KMS-11 (cell line): ENCODE data around the gene CNIH3.

ENCODE experiments used
- H2AFZ ChIP-seq: fragments of 200-600 bp; sonication (generic); 2 replicates; pipeline ENCODE4 v1.6.1; 2016; ENCODE audit warnings: antibody characterized with exemption, mixed run types, low read depth
- H3K27ac ChIP-seq: fragments of 200-600 bp; sonication (generic); 2 replicates; pipeline ENCODE4 v1.6.1; 2016; ENCODE audit warnings: mild to moderate bottlenecking, mixed run types
- H3K27me3 ChIP-seq: fragments of 200-600 bp; sonication (generic); 2 replicates; pipeline ENCODE4 v1.6.1; 2017; ENCODE audit warnings: mild to moderate bottlenecking, low read depth, mixed run types, moderate library complexity; ENCODE audit not compliant: insufficient read depth
- H3K36me3 ChIP-seq: fragments of 200-600 bp; sonication (generic); 2 replicates; pipeline ENCODE4 v1.6.1; 2017; ENCODE audit warnings: mild to moderate bottlenecking, mixed run types; ENCODE audit not compliant: insufficient read depth
- H3K4me1 ChIP-seq: fragments of 200-600 bp; sonication (generic); 2 replicates; pipeline ENCODE4 v1.6.1; 2016; ENCODE audit warnings: mild to moderate bottlenecking, low read depth, mixed run types; ENCODE audit not compliant: poor library complexity, severe bottlenecking
- H3K4me2 ChIP-seq: fragments of 200-600 bp; sonication (generic); 2 replicates; pipeline ENCODE4 v1.7.0; 2016; ENCODE audit warnings: mild to moderate bottlenecking, mixed run types
- H3K4me3 ChIP-seq: fragments of 200-600 bp; sonication (generic); IDR thresholded peaks from 2 replicates; pipeline ENCODE4 v1.6.1; 2017; ENCODE audit warnings: low read depth, low read length, mixed read lengths; ENCODE audit not compliant: insufficient read depth
- H3K79me2 ChIP-seq: fragments of 200-600 bp; sonication (generic); 2 replicates; pipeline ENCODE4 v1.6.1; 2016; ENCODE audit warnings: low read depth, mixed run types; ENCODE audit not compliant: insufficient read depth
- H3K9ac ChIP-seq: fragments of 200-600 bp; sonication (generic); 2 replicates; pipeline ENCODE4 v1.6.1; 2016; ENCODE audit warnings: mild to moderate bottlenecking, mixed run types
- H4K20me1 ChIP-seq: fragments of 200-600 bp; sonication (generic); 2 replicates; pipeline ENCODE4 v1.6.1; 2016; ENCODE audit warnings: mild to moderate bottlenecking, mixed run types; ENCODE audit not compliant: insufficient read depth
- TF ChIP-seq, protein P1 (sequence below): fragments of 200-600 bp; sonication (generic); conservative IDR thresholded peaks from 2 replicates; pipeline ENCODE4 v1.6.1; 2017; ENCODE audit warnings: low read depth, mild to moderate bottlenecking, antibody characterized with exemption, low read length, moderate library complexity, mixed read lengths

The CNIH3 gene

DNA sequence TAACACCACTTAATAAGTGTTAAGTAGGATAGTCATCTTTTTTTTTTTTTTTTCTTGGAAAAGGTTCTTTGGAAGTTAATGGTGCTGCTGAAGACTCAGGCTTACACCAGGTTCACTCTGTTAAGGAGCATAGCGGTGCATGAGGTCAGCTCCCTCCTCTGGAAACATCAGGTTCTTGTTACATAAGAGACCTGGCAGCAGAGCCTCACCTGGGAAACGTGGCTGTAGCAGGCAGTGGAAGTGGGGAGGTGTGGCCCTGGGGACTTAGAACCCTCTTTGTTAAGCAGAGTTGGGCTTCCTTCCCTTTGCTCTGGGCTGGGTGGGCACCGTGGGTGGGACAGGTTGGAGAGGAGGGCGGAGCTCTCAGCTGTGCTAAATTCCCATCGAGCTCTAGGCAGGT, 104.1 kb downstream of the CNIH3 start:
- H3K79me2 ChIP-seq, result no peaks in the 10 kb centered on the region
- H2AFZ ChIP-seq, result no peak overlapping the region
- TF ChIP-seq, protein P1, sequence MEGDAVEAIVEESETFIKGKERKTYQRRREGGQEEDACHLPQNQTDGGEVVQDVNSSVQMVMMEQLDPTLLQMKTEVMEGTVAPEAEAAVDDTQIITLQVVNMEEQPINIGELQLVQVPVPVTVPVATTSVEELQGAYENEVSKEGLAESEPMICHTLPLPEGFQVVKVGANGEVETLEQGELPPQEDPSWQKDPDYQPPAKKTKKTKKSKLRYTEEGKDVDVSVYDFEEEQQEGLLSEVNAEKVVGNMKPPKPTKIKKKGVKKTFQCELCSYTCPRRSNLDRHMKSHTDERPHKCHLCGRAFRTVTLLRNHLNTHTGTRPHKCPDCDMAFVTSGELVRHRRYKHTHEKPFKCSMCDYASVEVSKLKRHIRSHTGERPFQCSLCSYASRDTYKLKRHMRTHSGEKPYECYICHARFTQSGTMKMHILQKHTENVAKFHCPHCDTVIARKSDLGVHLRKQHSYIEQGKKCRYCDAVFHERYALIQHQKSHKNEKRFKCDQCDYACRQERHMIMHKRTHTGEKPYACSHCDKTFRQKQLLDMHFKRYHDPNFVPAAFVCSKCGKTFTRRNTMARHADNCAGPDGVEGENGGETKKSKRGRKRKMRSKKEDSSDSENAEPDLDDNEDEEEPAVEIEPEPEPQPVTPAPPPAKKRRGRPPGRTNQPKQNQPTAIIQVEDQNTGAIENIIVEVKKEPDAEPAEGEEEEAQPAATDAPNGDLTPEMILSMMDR, result no peak
- H3K4me1 ChIP-seq, result no peaks in the 10 kb centered on the region
- no peak overlapping the region for H3K27ac ChIP-seq
- no peaks in the 10 kb centered on the region; the same call in 1 of the 2 replicates for H3K36me3 ChIP-seq
- no peak overlapping the region for H3K4me2 ChIP-seq
- no peaks in the 10 kb centered on the region for H3K27me3 ChIP-seq
- H4K20me1 ChIP-seq, result no peaks in the 10 kb centered on the region
- no peak overlapping the region for H3K9ac ChIP-seq
- H3K4me3 ChIP-seq, result no peak overlapping the region

DNA sequence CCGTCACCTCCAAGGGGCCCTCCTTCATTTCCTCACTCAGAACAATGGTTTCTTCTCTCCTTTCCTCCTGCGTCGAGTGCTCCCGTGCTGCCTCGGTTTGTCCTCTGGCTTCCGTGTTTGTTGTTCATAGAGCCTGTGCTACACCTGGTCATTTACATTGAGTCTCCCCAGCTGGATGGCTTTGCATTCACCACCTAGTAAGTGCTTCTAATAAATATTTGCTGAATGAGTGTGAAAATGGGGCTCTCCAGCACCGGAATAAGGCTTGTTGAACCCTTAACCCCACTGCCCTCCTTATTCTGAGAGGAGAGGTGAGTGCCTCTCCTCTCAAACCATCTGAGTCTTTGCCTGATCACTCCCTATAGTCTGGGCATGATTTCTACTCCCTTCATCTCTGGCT, 104.9 kb downstream of the CNIH3 start:
- Histone ChIP-seq H2AFZ (no peak overlapping the region), H3K4me2 (no peak overlapping the region), H3K79me2 (no peaks in the 10 kb centered on the region), H3K27ac (no peak overlapping the region), H3K27me3 (no peaks in the 10 kb centered on the region), H3K36me3 (no peaks in the 10 kb centered on the region; the same call in 1 of the 2 replicates), H3K4me1 (no peaks in the 10 kb centered on the region), H4K20me1 (no peaks in the 10 kb centered on the region), H3K4me3 (no peak overlapping the region), H3K9ac (no peak overlapping the region)
- TF ChIP-seq, protein P1, result no peak

DNA sequence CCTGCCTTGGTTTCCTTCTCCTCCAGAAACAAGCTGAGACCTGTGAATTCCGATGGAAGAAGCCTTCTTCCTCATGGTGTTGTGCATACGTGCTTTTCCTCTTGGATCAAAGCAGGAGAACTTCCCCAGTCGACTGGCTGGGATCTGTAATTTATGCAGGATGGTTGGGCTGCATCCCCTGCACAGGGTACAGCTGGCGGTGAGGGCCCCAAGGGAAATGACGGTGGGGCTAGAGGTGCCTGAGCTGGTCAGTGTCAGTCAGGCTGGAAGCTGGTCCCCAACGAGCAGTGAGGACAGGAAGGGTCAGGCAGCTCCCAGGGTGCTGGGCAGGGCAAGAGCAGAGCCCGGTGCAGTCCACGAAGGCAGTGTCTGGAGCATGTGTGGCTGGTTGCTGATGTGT, 106.7 kb downstream of the CNIH3 start:
- Histone ChIP-seq H3K4me1 (peaks cover 5% of the 10 kb centered on the region), H3K27me3 (no peaks in the 10 kb centered on the region), H3K4me2 (no peak overlapping the region), H3K4me3 (no peak overlapping the region), H4K20me1 (no peaks in the 10 kb centered on the region), H3K36me3 (no peaks in the 10 kb centered on the region), H3K27ac (no peak overlapping the region), H3K79me2 (no peaks in the 10 kb centered on the region), H3K9ac (no peak overlapping the region), H2AFZ (no peak overlapping the region)
- TF ChIP-seq, protein P1, result no peak

DNA sequence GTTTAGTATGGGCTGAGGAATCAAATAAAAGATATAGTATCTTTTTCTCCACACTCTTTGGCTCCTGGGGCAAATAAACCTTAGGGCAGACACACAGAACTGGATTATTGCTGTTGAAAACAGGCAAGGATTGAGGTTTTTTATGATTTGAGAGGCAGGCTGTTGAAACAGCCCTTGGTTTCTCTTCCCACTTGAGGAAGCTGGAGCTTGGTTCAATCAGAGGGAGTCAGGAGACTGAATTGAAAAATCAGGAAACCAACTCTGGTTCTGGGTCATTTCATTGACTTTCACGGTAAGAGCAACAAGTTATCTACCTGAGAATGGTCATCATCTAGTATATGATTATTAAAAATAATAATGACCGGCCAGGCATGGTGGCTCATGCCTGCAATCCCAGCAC, 108.4 kb downstream of the CNIH3 start:
- H3K4me1 ChIP-seq, result peaks cover 5% of the 10 kb centered on the region
- H4K20me1 ChIP-seq, result no peaks in the 10 kb centered on the region
- H3K27ac ChIP-seq, result no peak overlapping the region
- no peaks in the 10 kb centered on the region for H3K36me3 ChIP-seq
- no peaks in the 10 kb centered on the region for H3K27me3 ChIP-seq
- no peak overlapping the region for H3K9ac ChIP-seq
- H2AFZ ChIP-seq, result no peak overlapping the region
- no peak overlapping the region for H3K4me3 ChIP-seq
- H3K79me2 ChIP-seq, result no peaks in the 10 kb centered on the region
- TF ChIP-seq, protein P1, result no peak
- no peak overlapping the region for H3K4me2 ChIP-seq
